ENCODE data around the gene C12orf57.

The C12orf57 gene

GRCh38 chr12:6937481-6938352 lies 6.1 kb upstream of the C12orf57 start:
- DNase-seq (ENCODE audit: low read depth in 2 of 2) = peak; percentile 90 to 91

- no peak for DNase-seq (ENCODE audit: low read depth in 2 of 2)
Observed at GRCh38 chr12:6938353-6939190, 5.2 kb upstream of the C12orf57 start.

GRCh38 chr12:6939191-6939540 lies 4.7 kb upstream of the C12orf57 start:
- no peak for DNase-seq (ENCODE audit: low read depth in 2 of 2)

- no peak for DNase-seq (ENCODE audit: low read depth in 2 of 2)
Observed at GRCh38 chr12:6941267-6941666, 2.6 kb upstream of the C12orf57 start.

- DNase-seq (ENCODE audit: low read depth in 2 of 2) = no peak
Observed at GRCh38 chr12:6941782-6942181, 2.0 kb upstream of the C12orf57 start.

- no peak for DNase-seq (ENCODE audit: low read depth in 2 of 2)
Observed at GRCh38 chr12:6942331-6942665, 1.5 kb upstream of the C12orf57 start.

GRCh38 chr12:6943389-6943721 lies 467 bp upstream of the C12orf57 start:
- peak; percentile 61 to 68 for DNase-seq (ENCODE audit: low read depth in 2 of 2)

- DNase-seq (ENCODE audit: low read depth in 2 of 2) = peak; percentile 76 to 78
Observed at GRCh38 chr12:6944381-6945186, 762 bp downstream of the C12orf57 start.

- no peak for DNase-seq (ENCODE audit: low read depth in 2 of 2)
Observed at GRCh38 chr12:6945613-6946012, 1.8 kb downstream of the C12orf57 start.

GRCh38 chr12:6946033-6946919 lies 2.5 kb downstream of the C12orf57 start:
- DNase-seq (ENCODE audit: low read depth in 2 of 2) = no peak

GRCh38 chr12:6946920-6947374 lies 3.1 kb downstream of the C12orf57 start:
- DNase-seq (ENCODE audit: low read depth in 2 of 2) = no peak

GRCh38 chr12:6947615-6948014 lies 3.8 kb downstream of the C12orf57 start:
- DNase-seq (ENCODE audit: low read depth in 2 of 2) = no peak

GRCh38 chr12:6948873-6949594 lies 5.2 kb downstream of the C12orf57 start:
- DNase-seq (ENCODE audit: low read depth in 2 of 2) = no peak

GRCh38 chr12:6950401-6950801 lies 6.6 kb downstream of the C12orf57 start:
- no peak for DNase-seq (ENCODE audit: low read depth in 2 of 2)

GRCh38 chr12:6950811-6951540 lies 7.2 kb downstream of the C12orf57 start, which contains the start of gene PTPN6:
PTPN6 (plus strand) TSS chr12:6951356; CDS start chr12:6951513, 157 bp downstream.
- peak; percentile 62 to 71 for DNase-seq (ENCODE audit: low read depth in 2 of 2)

GRCh38 chr12:6951551-6952120 lies 7.8 kb downstream of the C12orf57 start:
- no peak for DNase-seq (ENCODE audit: low read depth in 2 of 2)

GRCh38 chr12:6952121-6952862 lies 8.5 kb downstream of the C12orf57 start:
- no peak for DNase-seq (ENCODE audit: low read depth in 2 of 2)

- no peak for DNase-seq (ENCODE audit: low read depth in 2 of 2)
Observed at GRCh38 chr12:6952863-6953441, 9.1 kb downstream of the C12orf57 start.
